Endothelial cell of umbilical vein (primary cell): ENCODE results near the gene STAT2. TPM values are rescaled to one million over a fixed set of nuclear protein-coding genes. Genes with fewer than 3 reads are reported as not detected.

Experiments
- BruUV-seq: library from RNA; stranded (reverse); fragments of 400-500 nt; replicated peaks from 2 replicates; lab custom pipeline; 2021; lab: Mats Ljungman, UMichigan
- CTCF ChIA-PET: fragments of 300-600, 350-600 bp; sonication (Branson Sonifier 250); formaldehyde crosslinking; loops from one replicate; lab custom pipeline; 2021; ENCODE audit warnings: antibody characterized with exemption, inconsistent platforms; lab: Charles Lee
- POLR2A ChIA-PET: fragments of 300-600, 350-600 bp; sonication (Branson Sonifier 250); formaldehyde crosslinking; loops from one replicate; lab custom pipeline; 2021; ENCODE audit warnings: antibody characterized with exemption, inconsistent platforms; lab: Charles Lee
- DNase-seq: peaks from one replicate; pipeline ENCODE4 v3.0.0-alpha.2; 2011; ENCODE audit warnings: low read depth, low spot score
- FAIRE-seq: peaks from 2 replicates; lab custom pipeline; 2011; peaks lifted over from hg19 to GRCh38; lab: Jason Lieb, UNC
- H2AFZ ChIP-seq: 2 replicates; pipeline ENCODE4 v1.6.0; 2012; ENCODE audit warnings: low read depth, low read length, control low read depth, inconsistent platforms
- H3K27ac ChIP-seq: 2 replicates; pipeline ENCODE4 v1.5.1; 2011; ENCODE audit warnings: low read depth, mild to moderate bottlenecking, control low read depth, low read length, moderate library complexity; ENCODE audit not compliant: insufficient read depth
- H3K27me3 ChIP-seq, 2 experiments: 2 replicates each; pipeline versions ENCODE4 v1.6.0 to v1.6.1; 2011; ENCODE audit warnings: low read length in 2 of 2, mixed read lengths in 1 of 2; ENCODE audit not compliant: control insufficient read depth in 2 of 2, insufficient read depth in 2 of 2
- H3K36me3 ChIP-seq, 2 experiments: 2 replicates in 1 of 2; 3 replicates in 1 of 2; pipeline ENCODE4 v1.5.1; 2011; ENCODE audit warnings: low read length in 2 of 2, mild to moderate bottlenecking in 1 of 2, moderate library complexity in 1 of 2; ENCODE audit not compliant: control insufficient read depth in 2 of 2, insufficient read depth in 2 of 2; ENCODE audit errors: extremely low read depth in 1 of 2
- H3K4me1 ChIP-seq: 3 replicates; pipeline ENCODE4 v1.5.1; 2011; ENCODE audit warnings: mild to moderate bottlenecking, low read length; ENCODE audit not compliant: control insufficient read depth, insufficient read depth; ENCODE audit errors: extremely low read depth
- H3K4me2 ChIP-seq: 2 replicates; pipeline ENCODE4 v1.6.1; 2011; ENCODE audit warnings: low read length, control low read depth, mixed read lengths; ENCODE audit not compliant: insufficient read depth
- H3K4me3 ChIP-seq, 3 experiments: fragments of 200-600 bp in 1 of 3; sonication (generic), shearing (Covaris generic) in 1 of 3; replicated peaks in 1 of 3; 2 replicates each; pipeline ENCODE4 v1.5.1; 2011 to 2016; ENCODE audit warnings: control low read depth in 3 of 3, low read length in 3 of 3, mild to moderate bottlenecking in 2 of 3, inconsistent platforms in 1 of 3, low read depth in 1 of 3, moderate library complexity in 1 of 3; ENCODE audit not compliant: insufficient read depth in 1 of 3
- H3K79me2 ChIP-seq: 2 replicates; pipeline ENCODE4 v1.6.0; 2012; ENCODE audit warnings: low read length, inconsistent platforms; ENCODE audit not compliant: control insufficient read depth, insufficient read depth
- H3K9ac ChIP-seq: replicated peaks from 2 replicates; pipeline ENCODE3; 2011; ENCODE audit warnings: low read length, control low read depth; ENCODE audit not compliant: insufficient read depth; ENCODE audit errors: extremely low read depth
- H3K9me1 ChIP-seq: replicated peaks from 3 replicates; pipeline ENCODE4 v1.6.0; 2011; ENCODE audit warnings: mild to moderate bottlenecking, low read length; ENCODE audit not compliant: control insufficient read depth, insufficient read depth; ENCODE audit errors: extremely low read depth
- H3K9me3 ChIP-seq: replicated peaks from 2 replicates; pipeline ENCODE4 v1.5.1; 2012; ENCODE audit warnings: low read length, inconsistent platforms; ENCODE audit not compliant: control insufficient read depth, insufficient read depth
- H4K20me1 ChIP-seq: replicated peaks from 2 replicates; pipeline ENCODE3; 2011; ENCODE audit warnings: mild to moderate bottlenecking, low read length; ENCODE audit not compliant: control insufficient read depth, insufficient read depth; ENCODE audit errors: extremely low read depth
- CTCF ChIP-seq, 2 donors: IDR thresholded peaks; 1 replicate in 1 of 2; 2 replicates in 1 of 2; pipeline ENCODE4 v1.5.1; 2011; ENCODE audit warnings: low read length in 2 of 2, mild to moderate bottlenecking in 2 of 2, moderate library complexity in 2 of 2, control low read depth in 1 of 2, inconsistent platforms in 1 of 2, low read depth in 1 of 2; ENCODE audit not compliant: insufficient read depth in 1 of 2; ENCODE audit errors: extremely low read depth in 1 of 2
- EZH2 ChIP-seq: IDR thresholded peaks from 2 replicates; pipeline ENCODE4 v1.6.1; 2012; ENCODE audit warnings: borderline replicate concordance, low read depth, mild to moderate bottlenecking, moderate library complexity, low read length, inconsistent platforms; ENCODE audit not compliant: severe bottlenecking
- FOS ChIP-seq: IDR thresholded peaks from 2 replicates; pipeline ENCODE4 v1.6.1; 2011; ENCODE audit warnings: mild to moderate bottlenecking, low read length, moderate library complexity, borderline replicate concordance; ENCODE audit not compliant: insufficient read depth
- GATA2 ChIP-seq: IDR thresholded peaks from 2 replicates; pipeline ENCODE4 v1.7.0; 2011; ENCODE audit warnings: low read depth, mild to moderate bottlenecking, moderate library complexity, mixed read lengths, low read length; ENCODE audit not compliant: insufficient read length, insufficient read depth
- JUN ChIP-seq: IDR thresholded peaks from 2 replicates; pipeline ENCODE4 v1.6.1; 2011; ENCODE audit warnings: borderline replicate concordance, low read depth; ENCODE audit not compliant: insufficient read length, insufficient read depth
- MAX ChIP-seq: IDR thresholded peaks from 2 replicates; pipeline ENCODE4 v1.6.1; 2011; ENCODE audit not compliant: insufficient read depth, insufficient read length
- MYC ChIP-seq: IDR thresholded peaks from one replicate; pipeline ENCODE4 v1.6.1; 2011; ENCODE audit warnings: mild to moderate bottlenecking, low read depth, low read length
- POLR2A ChIP-seq: IDR thresholded peaks from 2 replicates; pipeline ENCODE4 v1.6.1; 2012; ENCODE audit warnings: low read depth, mild to moderate bottlenecking, control low read depth, low read length
- POLR2AphosphoS5 ChIP-seq: IDR thresholded peaks from 2 replicates; pipeline ENCODE4 v1.6.1; 2012; ENCODE audit warnings: low read depth, mild to moderate bottlenecking, control low read depth, low read length, moderate library complexity; ENCODE audit not compliant: insufficient read depth
- dilution Hi-C: fragments of 300-500 bp; cut with MboI; formaldehyde crosslinking; loops from one replicate; pipeline ENCODE4 v1.15.0; 2019; ENCODE audit warnings: low sequenced_read_pairs; ENCODE audit not compliant: extremely low pct_ligation_motif_present
- intact Hi-C: fragments of 100-400 bp; cut with micrococcal nuclease; formaldehyde crosslinking; loops from one replicate; pipeline ENCODE4 v1.10.0; 2022
- polyA plus RNA-seq, 4 experiments: library from polyadenylated mRNA; depleted of rRNA in 3 of 4; stranded (reverse) in 3 of 4; unstranded in 1 of 4; fragments of >200 nt; gene quantifications; 2 replicates each; pipeline versions ENCODE4 v1.2.1 to v1.2.3, GENCODE V29; 2011 to 2012; ENCODE audit warnings: missing spikeins in 1 of 4
- total RNA-seq: library from RNA; stranded (reverse); gene quantifications from 2 replicates; pipeline ENCODE4 v1.2.3, GENCODE V29; 2021

Gene STAT2
- total and polyA plus RNA-seq, 2 donors (not counting 3 experiments of a cell fraction or from before 2014, with no cell fraction given) = 62.8 to 66.5 TPM

GRCh38 chr12:56330936-56331490, 28.9 kb downstream of the STAT2 start:
- H3K9me1 ChIP-seq = no peaks in the 10 kb centered on the region
- peaks cover 0 to 2% of the 10 kb centered on the region in 2 experiments for H3K36me3 ChIP-seq
- CTCF ChIA-PET = no interaction called here
- no TSS peak for BruUV-seq
- H3K79me2 ChIP-seq = no peaks in the 10 kb centered on the region
- H3K9ac ChIP-seq = no peak overlapping the region
- TF ChIP-seq POLR2A = no peak
- no peak for TF ChIP-seq MYC
- TF ChIP-seq JUN = no peak
- no peak for TF ChIP-seq MAX
- no peak for TF ChIP-seq GATA2
- no peak for TF ChIP-seq EZH2
- no peak for TF ChIP-seq POLR2AphosphoS5
- TF ChIP-seq CTCF (IDR thresholded peaks at IDR 0.05; ENCODE audit: extremely low read depth in 1 of 2, insufficient read depth in 1 of 2, low read depth in 1 of 2, low read length in 2 of 2) = no peak
- TF ChIP-seq FOS = no peak
- H3K27ac ChIP-seq = no peak overlapping the region
- no peak for DNase-seq
- no peak overlapping the region for H3K4me3 ChIP-seq
- FAIRE-seq = no peak
- no peaks in the 10 kb centered on the region for H4K20me1 ChIP-seq
- dilution Hi-C loops = no loop called here
- POLR2A ChIA-PET = no interaction called here
- H3K9me3 ChIP-seq = no peaks in the 10 kb centered on the region
- H3K27me3 ChIP-seq = no peaks in the 10 kb centered on the region
- intact Hi-C loops = no loop called here
- H3K4me2 ChIP-seq = no peak overlapping the region
- peaks cover 16% of the 10 kb centered on the region for H3K4me1 ChIP-seq
- no peak overlapping the region for H2AFZ ChIP-seq
